PFSK-1 (cell line): Measurements from ENCODE around the gene SNCAIP.

Experiments used
- POLR2AphosphoS5 ChIP-seq: IDR thresholded peaks from 2 replicates; pipeline ENCODE4 v1.6.1; 2012; ENCODE audit warnings: low read depth, mild to moderate bottlenecking, control low read depth, low read length, moderate library complexity
- SIN3A ChIP-seq: IDR thresholded peaks from 2 replicates; pipeline ENCODE4 v1.6.1; 2012; ENCODE audit warnings: mild to moderate bottlenecking, low read length, moderate library complexity, borderline replicate concordance; ENCODE audit not compliant: insufficient read depth

- TF ChIP-seq POLR2AphosphoS5 (no peak), SIN3A (no peak)
These were observed 25.5 kb upstream of the SNCAIP start for GRCh38 chr5:122286541-122286940.
